Measurements from ENCODE around the gene CST9.

DNA sequence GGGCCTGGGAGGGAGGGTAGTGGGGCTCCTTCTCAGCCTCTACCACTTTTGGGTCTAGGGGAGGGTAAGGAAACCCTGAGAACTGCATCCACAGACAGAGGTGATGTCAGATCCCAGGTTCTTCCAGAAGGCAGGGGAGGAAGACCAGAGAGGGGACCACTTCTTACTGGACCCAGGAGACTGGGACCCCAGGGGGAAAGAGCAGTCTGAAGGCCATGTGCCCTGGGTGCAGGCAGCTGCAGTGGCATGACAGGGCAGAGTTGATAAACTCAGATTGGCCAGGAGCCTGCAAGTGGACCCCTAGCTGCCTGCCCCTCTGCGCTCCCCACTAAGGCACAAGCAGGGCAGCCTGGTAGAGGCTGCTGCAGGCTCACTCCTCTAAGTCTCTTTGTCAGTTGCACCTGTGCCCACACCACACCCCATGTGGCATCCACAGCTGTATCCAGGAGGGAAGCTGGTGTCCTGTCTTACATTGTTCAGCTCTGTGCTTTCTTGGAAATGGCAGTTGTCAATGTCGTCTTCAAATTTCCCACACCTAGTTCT, 40.1 kb downstream of the CST9 start:
- TF ChIP-seq EZH2 (IDR thresholded peaks at IDR 0.05; ENCODE audit: borderline replicate concordance, low read length), result no peak
- TF ChIP-seq, protein P1, sequence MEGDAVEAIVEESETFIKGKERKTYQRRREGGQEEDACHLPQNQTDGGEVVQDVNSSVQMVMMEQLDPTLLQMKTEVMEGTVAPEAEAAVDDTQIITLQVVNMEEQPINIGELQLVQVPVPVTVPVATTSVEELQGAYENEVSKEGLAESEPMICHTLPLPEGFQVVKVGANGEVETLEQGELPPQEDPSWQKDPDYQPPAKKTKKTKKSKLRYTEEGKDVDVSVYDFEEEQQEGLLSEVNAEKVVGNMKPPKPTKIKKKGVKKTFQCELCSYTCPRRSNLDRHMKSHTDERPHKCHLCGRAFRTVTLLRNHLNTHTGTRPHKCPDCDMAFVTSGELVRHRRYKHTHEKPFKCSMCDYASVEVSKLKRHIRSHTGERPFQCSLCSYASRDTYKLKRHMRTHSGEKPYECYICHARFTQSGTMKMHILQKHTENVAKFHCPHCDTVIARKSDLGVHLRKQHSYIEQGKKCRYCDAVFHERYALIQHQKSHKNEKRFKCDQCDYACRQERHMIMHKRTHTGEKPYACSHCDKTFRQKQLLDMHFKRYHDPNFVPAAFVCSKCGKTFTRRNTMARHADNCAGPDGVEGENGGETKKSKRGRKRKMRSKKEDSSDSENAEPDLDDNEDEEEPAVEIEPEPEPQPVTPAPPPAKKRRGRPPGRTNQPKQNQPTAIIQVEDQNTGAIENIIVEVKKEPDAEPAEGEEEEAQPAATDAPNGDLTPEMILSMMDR (IDR thresholded peaks at IDR 0.05; ENCODE audit: low read length), result no peak

All from OCI-LY1 (cell line).